Activated CD4-positive, alpha-beta memory T cell treated with anti-CD3 and anti-CD28 coated beads for 36 hours (primary cell): ENCODE measurements around the gene INO80. TPM values are rescaled to one million over a fixed set of nuclear protein-coding genes. Genes with fewer than 3 reads are reported as not detected.

ENCODE experiments used
- CTCF ChIA-PET: fragments of 350-600 bp; sonication (Branson Sonifier 250); formaldehyde crosslinking; loops from one replicate; lab custom pipeline; 2021; ENCODE audit warnings: antibody characterized with exemption, inconsistent platforms; lab: Charles Lee
- POLR2A ChIA-PET: fragments of 350-600 bp; sonication (Branson Sonifier 250); formaldehyde crosslinking; loops from one replicate; lab custom pipeline; 2021; ENCODE audit warnings: antibody characterized with exemption; lab: Charles Lee
- DNase-seq: peaks from one replicate; pipeline ENCODE4 v3.0.0-alpha.2; 2020
- H3K27ac Mint-ChIP-seq: one replicate; pipeline ENCODE4 v1.8.0; 2021; ENCODE audit warnings: mixed read lengths
- H3K27me3 Mint-ChIP-seq: one replicate; pipeline ENCODE4 v1.8.0; 2021; ENCODE audit warnings: mixed read lengths
- H3K36me3 Mint-ChIP-seq: one replicate; pipeline ENCODE4 v1.8.0; 2021; ENCODE audit warnings: mixed read lengths
- H3K4me1 Mint-ChIP-seq: one replicate; pipeline ENCODE4 v1.8.0; 2021; ENCODE audit warnings: low read depth, mixed read lengths
- H3K4me3 Mint-ChIP-seq: one replicate; pipeline ENCODE4 v1.8.0; 2021; ENCODE audit warnings: mild to moderate bottlenecking, mixed read lengths
- H3K9me3 Mint-ChIP-seq: one replicate; pipeline ENCODE4 v1.8.0; 2021; ENCODE audit warnings: mixed read lengths
- intact Hi-C: fragments of 100-400 bp; cut with micrococcal nuclease; formaldehyde crosslinking; loops from one replicate; pipeline ENCODE4 v1.15.1; 2023
- total RNA-seq, 2 experiments: library from RNA; stranded (reverse); gene quantifications; one replicate each; pipeline ENCODE4 v1.2.3, GENCODE V29; 2021

Gene INO80
- total RNA-seq, 2 experiments from 2014 or later = 19.9 to 22.8 TPM

GRCh38 chr15:41013691-41014414 lies 102.2 kb downstream of the INO80 start:
- DNase-seq = no peak
- POLR2A ChIA-PET = no interaction called here
- H3K36me3 Mint-ChIP-seq = peaks cover 22% of the 10 kb centered on the region
- intact Hi-C loops = no loop called here
- H3K27ac Mint-ChIP-seq = no peak overlapping the region
- CTCF ChIA-PET = interaction anchor here (0.9 kb wide), 1 partner anchor 118 kb away, joined by 3 read pairs; no protein-coding TSS in a partner anchor
- no peaks in the 10 kb centered on the region for H3K27me3 Mint-ChIP-seq
- peaks cover 5% of the 10 kb centered on the region for H3K4me1 Mint-ChIP-seq
- H3K4me3 Mint-ChIP-seq = no peak overlapping the region
- no peaks in the 10 kb centered on the region for H3K9me3 Mint-ChIP-seq

GRCh38 chr15:41011055-41011815 lies 104.8 kb downstream of the INO80 start:
- H3K4me1 Mint-ChIP-seq = peaks cover 2% of the 10 kb centered on the region
- no peak for DNase-seq
- POLR2A ChIA-PET = no interaction called here
- H3K27ac Mint-ChIP-seq = no peak overlapping the region
- no peaks in the 10 kb centered on the region for H3K9me3 Mint-ChIP-seq
- CTCF ChIA-PET = interaction anchor here (0.9 to 1.3 kb wide), 3 partner anchors 70 to 107 kb away, joined by 3 to 4 read pairs (median 3); no protein-coding TSS in a partner anchor
- intact Hi-C loops = no loop called here
- no peaks in the 10 kb centered on the region for H3K27me3 Mint-ChIP-seq
- no peak overlapping the region for H3K4me3 Mint-ChIP-seq
- peaks cover 16% of the 10 kb centered on the region for H3K36me3 Mint-ChIP-seq

- intact Hi-C loops = no loop called here
- no peak overlapping the region for H3K4me3 Mint-ChIP-seq
- no peak for DNase-seq
- H3K9me3 Mint-ChIP-seq = no peaks in the 10 kb centered on the region
- H3K27ac Mint-ChIP-seq = no peak overlapping the region
- H3K4me1 Mint-ChIP-seq = peaks cover 2% of the 10 kb centered on the region
- H3K27me3 Mint-ChIP-seq = no peaks in the 10 kb centered on the region
- POLR2A ChIA-PET = no interaction called here
- peaks cover 18% of the 10 kb centered on the region for H3K36me3 Mint-ChIP-seq
- CTCF ChIA-PET = interaction anchor here (1.3 kb wide), 1 partner anchor 105 kb away, joined by 3 read pairs; no protein-coding TSS in a partner anchor
Measured at GRCh38 chr15:41010345-41010744, 105.7 kb downstream of the INO80 start.

- Mint-ChIP-seq H3K27me3 (no peaks in the 10 kb centered on the region), H3K9me3 (no peaks in the 10 kb centered on the region), H3K36me3 (peaks cover 8% of the 10 kb centered on the region), H3K4me1 (no peaks in the 10 kb centered on the region), H3K27ac (no peak overlapping the region), H3K4me3 (no peak overlapping the region)
- intact Hi-C loops = no loop called here
- no peak for DNase-seq
- POLR2A ChIA-PET = no interaction called here
- CTCF ChIA-PET = interaction anchor here (0.6 to 1.4 kb wide), 4 partner anchors 14 to 179 kb away, joined by 3 to 4 read pairs (median 4); no protein-coding TSS in a partner anchor
Measured at GRCh38 chr15:41006479-41006878, 109.6 kb downstream of the INO80 start.

GRCh38 chr15:41004490-41004889 lies 111.6 kb downstream of the INO80 start:
- Mint-ChIP-seq H3K27ac (no peak overlapping the region), H3K36me3 (peaks cover 17% of the 10 kb centered on the region), H3K4me3 (no peak overlapping the region), H3K9me3 (no peaks in the 10 kb centered on the region), H3K4me1 (no peaks in the 10 kb centered on the region), H3K27me3 (no peaks in the 10 kb centered on the region)
- intact Hi-C loops = no loop called here
- POLR2A ChIA-PET = no interaction called here
- no peak for DNase-seq
- CTCF ChIA-PET = interaction anchor here (1.2 kb wide), 1 partner anchor 110 kb away, joined by 3 read pairs; the partner anchor contains the start of gene VPS18

- Mint-ChIP-seq H3K4me1 (no peaks in the 10 kb centered on the region), H3K27ac (no peak overlapping the region), H3K9me3 (no peaks in the 10 kb centered on the region), H3K27me3 (no peaks in the 10 kb centered on the region), H3K4me3 (no peak overlapping the region), H3K36me3 (peaks cover 22% of the 10 kb centered on the region)
- POLR2A ChIA-PET = no interaction called here
- intact Hi-C loops = no loop called here
- DNase-seq = no peak
- CTCF ChIA-PET = no interaction called here
Measured at GRCh38 chr15:41001524-41002214, 114.4 kb downstream of the INO80 start.

- H3K4me3 Mint-ChIP-seq = no peak overlapping the region
- no peaks in the 10 kb centered on the region for H3K27me3 Mint-ChIP-seq
- H3K9me3 Mint-ChIP-seq = no peaks in the 10 kb centered on the region
- intact Hi-C loops = no loop called here
- H3K27ac Mint-ChIP-seq = no peak overlapping the region
- H3K36me3 Mint-ChIP-seq = peaks cover 32% of the 10 kb centered on the region
- no peak for DNase-seq
- ChIA-PET CTCF (no interaction called here), POLR2A (no interaction called here)
- H3K4me1 Mint-ChIP-seq = no peaks in the 10 kb centered on the region
Measured at GRCh38 chr15:40999190-40999589, 116.9 kb downstream of the INO80 start.

GRCh38 chr15:40995656-40996055 lies 120.4 kb downstream of the INO80 start:
- H3K27ac Mint-ChIP-seq = no peak overlapping the region
- no peaks in the 10 kb centered on the region for H3K27me3 Mint-ChIP-seq
- CTCF ChIA-PET = interaction anchor here (1.5 to 1.6 kb wide), 2 partner anchors 93 to 189 kb away, joined by 3 to 4 read pairs; no protein-coding TSS in a partner anchor

GRCh38 chr15:40992825-40993224 lies 123.3 kb downstream of the INO80 start:
- ChIA-PET POLR2A (no interaction called here), CTCF (interaction anchor here (0.5 kb wide), 1 partner anchor 13 kb away, joined by 4 read pairs; no protein-coding TSS in a partner anchor)
- intact Hi-C loops = no loop called here
- Mint-ChIP-seq H3K4me3 (no peak overlapping the region), H3K4me1 (peaks cover 19% of the 10 kb centered on the region), H3K27me3 (no peaks in the 10 kb centered on the region), H3K27ac (no peak overlapping the region), H3K36me3 (peaks cover 45% of the 10 kb centered on the region), H3K9me3 (no peaks in the 10 kb centered on the region)
- no peak for DNase-seq

More at GRCh38 chr15:40995656-40996055, 120.4 kb downstream of the INO80 start:
- intact Hi-C loops = no loop called here
- POLR2A ChIA-PET = no interaction called here
- Mint-ChIP-seq H3K36me3 (peaks cover 35% of the 10 kb centered on the region), H3K9me3 (no peaks in the 10 kb centered on the region), H3K4me3 (no peak overlapping the region), H3K4me1 (peaks cover 9% of the 10 kb centered on the region)
- no peak for DNase-seq

GRCh38 chr15:40992241-40992741 lies 123.8 kb downstream of the INO80 start:
- H3K9me3 Mint-ChIP-seq = no peaks in the 10 kb centered on the region
- H3K27me3 Mint-ChIP-seq = no peaks in the 10 kb centered on the region
- DNase-seq = no peak
- no peak overlapping the region for H3K27ac Mint-ChIP-seq
- CTCF ChIA-PET = interaction anchor here (1.1 kb wide), 1 partner anchor 50 kb away, joined by 5 read pairs; no protein-coding TSS in a partner anchor
- intact Hi-C loops = no loop called here
- peaks cover 19% of the 10 kb centered on the region for H3K4me1 Mint-ChIP-seq
- POLR2A ChIA-PET = no interaction called here
- peaks cover 46% of the 10 kb centered on the region for H3K36me3 Mint-ChIP-seq
- no peak overlapping the region for H3K4me3 Mint-ChIP-seq

GRCh38 chr15:40991355-40991754 lies 124.7 kb downstream of the INO80 start:
- H3K36me3 Mint-ChIP-seq = peaks cover 44% of the 10 kb centered on the region

More at GRCh38 chr15:40991355-40991754, 124.7 kb downstream of the INO80 start:
- no peaks in the 10 kb centered on the region for H3K9me3 Mint-ChIP-seq
- ChIA-PET POLR2A (no interaction called here), CTCF (interaction anchor here (1.0 to 1.1 kb wide), 4 partner anchors 50 to 87 kb away, joined by 3 to 5 read pairs (median 4); no protein-coding TSS in a partner anchor)
- peaks cover 19% of the 10 kb centered on the region for H3K4me1 Mint-ChIP-seq
- no peak overlapping the region for H3K4me3 Mint-ChIP-seq
- DNase-seq = no peak
- no peak overlapping the region for H3K27ac Mint-ChIP-seq
- intact Hi-C loops = no loop called here
- no peaks in the 10 kb centered on the region for H3K27me3 Mint-ChIP-seq
